Neutrophil (primary cell): ENCODE measurements around the gene ADAMTS4.

Experiments used
- H3K27ac ChIP-seq: fragments of 200-600 bp; sonication (generic); 2 replicates; pipeline ENCODE4 v1.5.1; 2016; ENCODE audit warnings: mild to moderate bottlenecking, moderate library complexity
- H3K27me3 ChIP-seq: fragments of 200-600 bp; sonication (generic); 2 replicates; pipeline ENCODE4 v1.6.0; 2016; ENCODE audit warnings: mild to moderate bottlenecking
- H3K36me3 ChIP-seq: fragments of 200-600 bp; sonication (generic); 2 replicates; pipeline ENCODE4 v1.5.1; 2017
- H3K4me1 ChIP-seq, 2 experiments: fragments of 200-600 bp in 1 of 2; sonication (generic) in 1 of 2; 1 replicate in 1 of 2; 2 replicates in 1 of 2; pipeline versions ENCODE4 v1.5.1 to v1.6.1; 2013 to 2016; ENCODE audit warnings: low read depth in 1 of 2, low read length in 1 of 2, mild to moderate bottlenecking in 1 of 2, moderate library complexity in 1 of 2; ENCODE audit not compliant: control insufficient read depth in 1 of 2, insufficient read depth in 1 of 2
- H3K4me3 ChIP-seq, 2 experiments: fragments of 200-600 bp in 1 of 2; sonication (generic) in 1 of 2; 1 replicate in 1 of 2; 2 replicates in 1 of 2; pipeline ENCODE4 v1.5.1; 2013 to 2016; ENCODE audit warnings: low read depth in 1 of 2, low read length in 1 of 2, mild to moderate bottlenecking in 1 of 2, moderate library complexity in 1 of 2
- H3K9me3 ChIP-seq: fragments of 200-600 bp; sonication (generic); 2 replicates; pipeline ENCODE4 v1.5.1; 2016
- TF ChIP-seq, protein P1 (sequence below): fragments of 200-600 bp; sonication (generic); IDR thresholded peaks from 2 replicates; pipeline ENCODE4 v1.5.1; 2016; ENCODE audit warnings: antibody characterized with exemption

ADAMTS4 gene

GRCh38 chr1:161209790-161210409 is 11.0 kb upstream of the ADAMTS4 start:
- Histone ChIP-seq H3K36me3 (peaks cover 55% of the 10 kb centered on the region), H3K27me3 (no peaks in the 10 kb centered on the region), H3K4me3 (no peak overlapping the region), H3K4me1 (peaks cover 31 to 33% of the 10 kb centered on the region in 2 experiments), H3K9me3 (no peaks in the 10 kb centered on the region), H3K27ac (peak overlapping the region; percentile 65)
- TF ChIP-seq, protein P1, sequence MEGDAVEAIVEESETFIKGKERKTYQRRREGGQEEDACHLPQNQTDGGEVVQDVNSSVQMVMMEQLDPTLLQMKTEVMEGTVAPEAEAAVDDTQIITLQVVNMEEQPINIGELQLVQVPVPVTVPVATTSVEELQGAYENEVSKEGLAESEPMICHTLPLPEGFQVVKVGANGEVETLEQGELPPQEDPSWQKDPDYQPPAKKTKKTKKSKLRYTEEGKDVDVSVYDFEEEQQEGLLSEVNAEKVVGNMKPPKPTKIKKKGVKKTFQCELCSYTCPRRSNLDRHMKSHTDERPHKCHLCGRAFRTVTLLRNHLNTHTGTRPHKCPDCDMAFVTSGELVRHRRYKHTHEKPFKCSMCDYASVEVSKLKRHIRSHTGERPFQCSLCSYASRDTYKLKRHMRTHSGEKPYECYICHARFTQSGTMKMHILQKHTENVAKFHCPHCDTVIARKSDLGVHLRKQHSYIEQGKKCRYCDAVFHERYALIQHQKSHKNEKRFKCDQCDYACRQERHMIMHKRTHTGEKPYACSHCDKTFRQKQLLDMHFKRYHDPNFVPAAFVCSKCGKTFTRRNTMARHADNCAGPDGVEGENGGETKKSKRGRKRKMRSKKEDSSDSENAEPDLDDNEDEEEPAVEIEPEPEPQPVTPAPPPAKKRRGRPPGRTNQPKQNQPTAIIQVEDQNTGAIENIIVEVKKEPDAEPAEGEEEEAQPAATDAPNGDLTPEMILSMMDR: peak; percentile 97

DNA sequence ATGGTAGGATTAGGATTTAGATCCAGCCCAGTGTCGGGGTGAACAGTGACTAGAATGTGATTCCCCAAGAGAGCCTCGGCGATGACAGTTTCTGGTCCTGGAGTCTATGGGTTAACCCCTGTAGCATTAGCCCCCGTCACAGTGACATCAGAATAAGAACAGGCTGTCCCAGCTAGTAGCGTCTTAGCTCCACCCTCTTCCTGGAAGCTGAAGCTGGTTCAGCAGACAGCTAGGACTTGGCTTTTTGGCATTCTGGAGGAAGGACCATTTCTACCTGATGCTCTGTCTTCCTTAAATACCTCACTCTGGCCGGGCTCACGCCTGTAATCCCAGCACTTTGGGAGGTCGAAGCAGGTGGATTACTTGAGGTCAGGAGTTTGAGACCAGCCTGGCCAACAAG is 8.3 kb upstream of the ADAMTS4 start:
- TF ChIP-seq, protein P1: no peak
- no peak overlapping the region for H3K27ac ChIP-seq

DNA sequence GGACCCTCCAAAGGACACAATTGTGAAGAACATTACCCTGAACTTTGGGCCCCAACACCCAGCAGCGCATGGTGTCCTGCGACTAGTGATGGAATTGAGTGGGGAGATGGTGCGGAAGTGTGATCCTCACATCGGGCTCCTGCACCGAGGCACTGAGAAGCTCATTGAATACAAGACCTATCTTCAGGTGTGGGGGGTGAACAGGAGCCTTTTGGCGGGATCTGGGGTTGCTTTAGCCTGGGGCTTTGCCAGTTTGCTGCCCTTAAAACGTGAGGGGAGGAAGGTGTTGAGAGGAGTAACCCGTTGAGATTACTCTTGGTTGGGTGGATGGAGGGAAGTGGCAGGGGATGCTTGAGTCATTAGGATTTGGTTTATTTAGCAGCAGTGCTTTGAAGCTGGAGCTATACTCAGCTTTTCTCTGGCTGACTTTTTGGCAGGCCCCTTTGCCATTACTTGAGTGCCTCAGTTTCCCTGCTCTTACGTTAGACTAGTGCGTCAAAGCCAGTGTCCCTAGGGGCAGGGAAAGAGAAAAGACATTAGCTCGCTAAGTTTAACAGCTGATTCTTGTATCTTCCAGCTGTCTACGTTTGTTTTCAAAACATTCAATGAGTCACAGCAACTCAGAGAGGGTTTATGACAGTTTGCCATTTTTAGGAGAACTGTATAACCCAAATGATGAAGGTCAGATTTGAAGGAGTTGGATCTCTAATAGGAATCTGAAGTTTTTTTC is 7.7 kb upstream of the ADAMTS4 start:
- Histone ChIP-seq H3K4me1 (peaks cover 22 to 26% of the 10 kb centered on the region in 2 experiments), H3K4me3 (no peak overlapping the region), H3K27me3 (no peaks in the 10 kb centered on the region), H3K9me3 (no peaks in the 10 kb centered on the region), H3K27ac (no peak overlapping the region), H3K36me3 (peaks cover 55% of the 10 kb centered on the region)
- TF ChIP-seq, protein P1: no peak

More for the DNA sequence above, 8.3 kb upstream of the ADAMTS4 start:
- Histone ChIP-seq H3K27me3 (no peaks in the 10 kb centered on the region), H3K4me3 (no peak overlapping the region), H3K4me1 (peaks cover 18 to 22% of the 10 kb centered on the region in 2 experiments), H3K36me3 (peaks cover 56% of the 10 kb centered on the region), H3K9me3 (no peaks in the 10 kb centered on the region)

GRCh38 chr1:161201836-161202712 is 3.2 kb upstream of the ADAMTS4 start, which contains the start of gene NDUFS2:
Gene NDUFS2, plus strand, starts transcription at chr1:161202367. Its CDS starts 19 bp downstream, at chr1:161202386.
- Histone ChIP-seq H3K4me1 (peaks cover 19 to 24% of the 10 kb centered on the region in 2 experiments), H3K4me3 (peak within 1 kb of the TSS; percentile 84 to 86)

More at GRCh38 chr1:161201836-161202712, 3.2 kb upstream of the ADAMTS4 start, which contains the start of gene NDUFS2:
- Histone ChIP-seq H3K27me3 (no peaks in the 10 kb centered on the region), H3K27ac (peak within 1 kb of the TSS; percentile 92), H3K9me3 (no peaks in the 10 kb centered on the region), H3K36me3 (peaks cover 16% of the 10 kb centered on the region)
- TF ChIP-seq, protein P1: no peak
